Measurements from ENCODE around the gene DSCAM. TPM values are rescaled to one million over a fixed set of nuclear protein-coding genes. Genes with fewer than 3 reads are reported as not detected.

Gene DSCAM
- total RNA-seq, 2 experiments from 2014 or later, result not detected

DNA sequence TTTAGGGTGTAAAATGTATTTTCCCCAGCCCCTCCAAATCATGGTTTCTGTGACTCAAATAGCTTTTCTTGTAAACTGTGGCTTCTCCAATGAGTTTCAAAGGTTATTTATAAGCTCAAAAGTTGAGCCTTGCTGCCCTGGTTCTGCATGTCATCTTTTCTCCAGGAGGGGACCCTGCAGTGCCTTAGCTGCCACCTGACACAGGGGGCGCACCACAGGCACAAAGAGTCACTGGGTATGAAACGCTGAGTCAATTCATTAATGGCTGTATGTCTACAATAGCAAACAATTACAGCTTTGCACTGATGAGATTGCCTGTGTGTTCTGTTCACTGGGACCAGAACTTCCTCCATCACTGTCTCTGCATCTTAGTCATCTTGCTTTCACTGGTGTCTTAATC lies 878.9 kb downstream of the DSCAM start:
- Mint-ChIP-seq H3K27ac (no peak overlapping the region), H3K4me1 (ENCODE audit: low read depth) (no peaks in the 10 kb centered on the region), H3K4me3 (no peak overlapping the region), H3K9me3 (peaks cover 6% of the 10 kb centered on the region), H3K27me3 (no peaks in the 10 kb centered on the region), H3K36me3 (ENCODE audit: low read depth) (peaks cover 2% of the 10 kb centered on the region)
- ChIA-PET CTCF (interaction anchor here (1.0 kb wide), 1 partner anchor 12 kb away, joined by 3 read pairs; no protein-coding TSS in a partner anchor), POLR2A (no interaction called here)
- DNase-seq, result no peak
- TF ChIP-seq, protein P1, sequence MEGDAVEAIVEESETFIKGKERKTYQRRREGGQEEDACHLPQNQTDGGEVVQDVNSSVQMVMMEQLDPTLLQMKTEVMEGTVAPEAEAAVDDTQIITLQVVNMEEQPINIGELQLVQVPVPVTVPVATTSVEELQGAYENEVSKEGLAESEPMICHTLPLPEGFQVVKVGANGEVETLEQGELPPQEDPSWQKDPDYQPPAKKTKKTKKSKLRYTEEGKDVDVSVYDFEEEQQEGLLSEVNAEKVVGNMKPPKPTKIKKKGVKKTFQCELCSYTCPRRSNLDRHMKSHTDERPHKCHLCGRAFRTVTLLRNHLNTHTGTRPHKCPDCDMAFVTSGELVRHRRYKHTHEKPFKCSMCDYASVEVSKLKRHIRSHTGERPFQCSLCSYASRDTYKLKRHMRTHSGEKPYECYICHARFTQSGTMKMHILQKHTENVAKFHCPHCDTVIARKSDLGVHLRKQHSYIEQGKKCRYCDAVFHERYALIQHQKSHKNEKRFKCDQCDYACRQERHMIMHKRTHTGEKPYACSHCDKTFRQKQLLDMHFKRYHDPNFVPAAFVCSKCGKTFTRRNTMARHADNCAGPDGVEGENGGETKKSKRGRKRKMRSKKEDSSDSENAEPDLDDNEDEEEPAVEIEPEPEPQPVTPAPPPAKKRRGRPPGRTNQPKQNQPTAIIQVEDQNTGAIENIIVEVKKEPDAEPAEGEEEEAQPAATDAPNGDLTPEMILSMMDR (IDR thresholded peaks at IDR 0.05), result no peak
- intact Hi-C loops (cut with micrococcal nuclease), result no loop called here
- no peak for ATAC-seq

DNA sequence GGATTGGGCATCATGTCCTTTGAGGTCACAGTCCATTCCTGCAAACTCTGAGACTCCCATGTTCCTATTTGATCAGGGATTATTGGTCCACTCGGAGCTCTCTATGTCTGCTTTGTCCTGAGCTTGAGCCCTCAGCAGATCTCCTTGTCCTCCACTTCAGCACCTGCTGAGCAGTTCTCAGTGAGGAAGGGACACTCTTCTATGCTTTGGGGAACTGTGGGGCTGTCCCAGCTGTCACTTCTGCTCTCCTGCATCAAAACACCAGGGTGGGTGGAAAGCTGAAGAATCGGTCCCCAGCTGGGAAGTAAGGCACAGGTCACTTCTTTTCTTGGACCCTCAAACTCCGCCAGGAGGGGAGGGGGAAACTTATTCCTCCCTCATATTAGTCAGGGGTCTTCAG lies 880.2 kb downstream of the DSCAM start:
- TF ChIP-seq, protein P1 (IDR thresholded peaks at IDR 0.05), result no peak
- Mint-ChIP-seq H3K27ac (no peak overlapping the region), H3K4me3 (no peak overlapping the region), H3K27me3 (no peaks in the 10 kb centered on the region), H3K9me3 (peaks cover 12% of the 10 kb centered on the region), H3K36me3 (ENCODE audit: low read depth) (peaks cover 2% of the 10 kb centered on the region), H3K4me1 (ENCODE audit: low read depth) (no peaks in the 10 kb centered on the region)
- ChIA-PET CTCF (no interaction called here), POLR2A (no interaction called here)
- intact Hi-C loops (cut with micrococcal nuclease), result no loop called here
- DNase-seq (no peak), ATAC-seq (no peak)

DNA sequence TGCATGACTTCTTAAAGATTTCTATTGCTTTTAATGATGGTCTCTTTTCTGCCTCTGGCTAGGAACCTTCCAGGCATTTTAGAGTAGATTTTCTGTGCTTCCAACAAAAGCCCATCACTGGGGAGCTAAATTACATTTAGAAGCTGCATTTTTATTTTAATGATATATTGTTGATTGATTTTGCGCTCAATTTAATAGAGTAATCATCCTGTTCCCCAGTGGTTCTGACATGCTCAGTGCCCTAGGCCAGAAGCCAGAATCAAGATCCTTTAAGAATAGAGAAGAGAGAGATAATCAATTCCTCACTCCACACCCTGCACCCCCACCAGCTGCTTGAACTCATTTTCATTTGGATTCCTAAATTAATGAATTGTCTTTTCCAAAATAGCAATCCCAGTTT lies 881.9 kb downstream of the DSCAM start:
- no peak for DNase-seq

DNA sequence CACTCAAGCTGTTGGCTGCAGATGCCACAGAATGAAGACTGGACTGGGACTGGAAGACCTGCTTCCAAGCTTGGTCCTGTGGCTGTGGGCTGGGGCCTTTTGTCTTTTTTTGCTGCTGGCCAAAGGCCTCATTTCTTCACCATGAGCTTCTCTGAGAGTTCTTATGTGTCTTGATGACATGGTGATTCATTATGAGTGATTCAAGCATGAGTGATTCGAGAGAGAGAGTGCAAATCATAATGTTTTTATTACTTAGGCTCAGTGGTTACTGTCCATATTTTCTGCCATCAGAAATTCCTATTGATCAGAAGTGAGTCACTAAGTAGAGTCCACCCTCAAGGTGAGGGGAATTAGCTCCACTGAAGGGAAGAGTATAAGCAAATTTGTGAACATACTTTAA lies 885.7 kb downstream of the DSCAM start:
- no peak overlapping the region for H3K27ac Mint-ChIP-seq
- H3K4me1 Mint-ChIP-seq (ENCODE audit: low read depth), result no peaks in the 10 kb centered on the region
- no peak overlapping the region for H3K4me3 Mint-ChIP-seq
- ATAC-seq (no peak), DNase-seq (no peak)
- TF ChIP-seq, protein P1 (IDR thresholded peaks at IDR 0.05), result no peak
- H3K27me3 Mint-ChIP-seq, result no peaks in the 10 kb centered on the region
- intact Hi-C loops (cut with micrococcal nuclease), result no loop called here
- H3K9me3 Mint-ChIP-seq, result peaks cover 18% of the 10 kb centered on the region
- POLR2A ChIA-PET, result no interaction called here
- H3K36me3 Mint-ChIP-seq (ENCODE audit: low read depth), result peaks cover 2% of the 10 kb centered on the region
- CTCF ChIA-PET, result no interaction called here

More for the DNA sequence above, 881.9 kb downstream of the DSCAM start:
- TF ChIP-seq, protein P1 (IDR thresholded peaks at IDR 0.05), result no peak
- H3K27ac Mint-ChIP-seq, result no peak overlapping the region
- intact Hi-C loops (cut with micrococcal nuclease), result no loop called here
- ChIA-PET CTCF (no interaction called here), POLR2A (no interaction called here)
- peaks cover 2% of the 10 kb centered on the region for H3K36me3 Mint-ChIP-seq (ENCODE audit: low read depth)
- H3K4me1 Mint-ChIP-seq (ENCODE audit: low read depth), result no peaks in the 10 kb centered on the region
- no peak for ATAC-seq
- no peaks in the 10 kb centered on the region for H3K27me3 Mint-ChIP-seq
- no peak overlapping the region for H3K4me3 Mint-ChIP-seq
- peaks cover 20% of the 10 kb centered on the region for H3K9me3 Mint-ChIP-seq

Small RNA genes lying within 50 kb of the gene (microRNA-seq; reads per million reads assigned to microRNA genes)
- gene MIR4760 (ENCODE audit: borderline microRNAs expressed, borderline replicate concordance), result not detected

All from activated CD8-positive, alpha-beta T cell treated with anti-CD3 and anti-CD28 coated beads for 36 hours (primary cell).